ENCODE measurements around the gene KLHL40.

KLHL40 gene, protein sequence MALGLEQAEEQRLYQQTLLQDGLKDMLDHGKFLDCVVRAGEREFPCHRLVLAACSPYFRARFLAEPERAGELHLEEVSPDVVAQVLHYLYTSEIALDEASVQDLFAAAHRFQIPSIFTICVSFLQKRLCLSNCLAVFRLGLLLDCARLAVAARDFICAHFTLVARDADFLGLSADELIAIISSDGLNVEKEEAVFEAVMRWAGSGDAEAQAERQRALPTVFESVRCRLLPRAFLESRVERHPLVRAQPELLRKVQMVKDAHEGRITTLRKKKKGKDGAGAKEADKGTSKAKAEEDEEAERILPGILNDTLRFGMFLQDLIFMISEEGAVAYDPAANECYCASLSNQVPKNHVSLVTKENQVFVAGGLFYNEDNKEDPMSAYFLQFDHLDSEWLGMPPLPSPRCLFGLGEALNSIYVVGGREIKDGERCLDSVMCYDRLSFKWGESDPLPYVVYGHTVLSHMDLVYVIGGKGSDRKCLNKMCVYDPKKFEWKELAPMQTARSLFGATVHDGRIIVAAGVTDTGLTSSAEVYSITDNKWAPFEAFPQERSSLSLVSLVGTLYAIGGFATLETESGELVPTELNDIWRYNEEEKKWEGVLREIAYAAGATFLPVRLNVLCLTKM

GRCh38 chr3:42685363-42685881 is at the start of gene KLHL40:
KLHL40 (plus strand) TSS chr3:42685537; CDS start chr3:42685619, 82 bp downstream.
- no peak for DNase-seq

DNA sequence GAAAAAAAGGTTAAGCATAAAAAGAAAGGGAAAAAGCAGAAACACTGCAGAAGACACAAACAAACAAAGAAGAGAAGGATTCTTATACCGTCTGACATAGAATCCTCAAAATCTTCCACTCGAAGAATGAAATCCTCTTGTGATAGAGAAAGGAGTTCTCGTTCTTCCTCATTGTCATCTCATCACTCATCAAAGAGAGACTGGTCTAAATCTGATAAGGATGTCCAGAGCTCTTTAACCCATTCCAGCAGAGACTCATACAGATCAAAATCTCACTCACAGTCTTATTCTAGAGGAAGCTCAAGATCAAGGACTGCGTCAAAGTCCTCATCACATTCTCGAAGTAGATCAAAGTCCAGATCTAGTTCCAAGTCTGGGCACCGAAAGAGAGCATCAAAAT is 48.3 kb upstream of the KLHL40 start:
- no peak for DNase-seq

DNA sequence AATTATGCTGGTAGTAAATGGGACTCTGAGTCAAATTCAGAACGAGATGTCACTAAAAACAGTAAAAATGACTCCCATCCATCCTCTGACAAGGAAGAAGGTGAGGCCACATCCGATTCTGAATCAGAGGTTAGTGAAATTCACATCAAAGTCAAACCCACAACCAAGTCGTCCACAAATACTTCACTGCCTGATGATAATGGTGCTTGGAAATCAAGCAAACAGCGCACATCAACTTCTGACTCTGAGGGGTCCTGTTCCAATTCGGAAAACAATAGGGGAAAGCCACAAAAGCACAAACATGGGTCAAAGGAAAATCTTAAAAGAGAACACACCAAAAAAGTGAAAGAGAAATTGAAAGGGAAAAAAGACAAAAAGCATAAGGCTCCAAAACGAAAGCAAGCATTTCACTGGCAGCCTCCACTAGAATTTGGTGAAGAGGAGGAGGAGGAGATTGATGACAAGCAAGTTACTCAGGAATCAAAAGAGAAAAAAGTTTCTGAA is 46.9 kb upstream of the KLHL40 start:
- no peak for DNase-seq

GRCh38 chr3:42639192-42639591 is 46.1 kb upstream of the KLHL40 start:
- no peak for DNase-seq

GRCh38 chr3:42640129-42640528 is 45.2 kb upstream of the KLHL40 start:
- DNase-seq: no peak

DNA sequence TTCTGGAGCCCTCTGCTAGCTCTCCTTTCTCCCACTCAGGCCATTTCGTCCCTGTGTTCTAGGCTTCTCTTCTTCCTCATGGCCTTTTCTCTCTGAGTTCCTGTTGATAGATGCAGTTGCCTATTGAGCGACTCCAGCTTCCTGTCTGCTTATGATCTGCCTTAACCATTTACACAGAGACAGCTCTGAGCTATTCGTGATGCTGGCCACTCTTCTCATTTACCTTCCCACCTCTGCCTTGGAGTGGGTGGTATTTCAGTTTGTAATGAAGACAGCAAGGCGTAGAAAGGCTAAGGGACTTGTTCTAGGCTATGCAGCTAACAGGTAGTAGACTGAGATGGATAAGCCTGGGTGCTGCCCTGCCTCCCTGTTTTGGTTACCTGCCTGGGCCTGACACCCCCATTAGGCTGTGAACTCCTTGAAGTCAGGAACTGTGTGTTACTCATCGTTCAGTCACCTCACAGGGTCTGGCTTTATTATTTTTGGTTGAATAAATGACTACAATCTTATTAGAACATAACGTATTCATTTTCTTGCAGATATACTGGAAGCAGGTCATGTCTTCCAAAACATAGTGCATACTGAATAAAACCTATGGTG is 44.5 kb upstream of the KLHL40 start:
- no peak for DNase-seq

- no peak for DNase-seq
Observed at GRCh38 chr3:42647821-42648459, 37.4 kb upstream of the KLHL40 start.

DNA sequence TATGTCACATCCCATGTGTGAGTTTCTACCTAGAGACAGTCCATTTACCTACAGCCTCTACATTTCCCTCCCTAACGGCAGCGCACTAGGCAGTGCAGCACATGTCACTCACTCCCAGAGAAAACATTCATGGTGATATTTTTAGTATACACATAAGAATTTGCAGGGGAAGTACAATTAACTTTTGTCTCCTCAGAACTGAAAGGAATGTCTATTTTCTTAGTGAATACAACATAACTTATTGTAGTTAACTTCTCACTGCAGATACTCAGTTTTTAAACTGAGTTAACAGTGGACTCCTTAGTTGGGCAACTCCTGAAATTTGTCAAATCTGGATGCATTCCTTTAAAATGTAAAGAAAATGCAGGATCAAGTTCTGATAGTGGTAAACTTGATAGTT is 36.3 kb upstream of the KLHL40 start:
- no peak for DNase-seq

DNA sequence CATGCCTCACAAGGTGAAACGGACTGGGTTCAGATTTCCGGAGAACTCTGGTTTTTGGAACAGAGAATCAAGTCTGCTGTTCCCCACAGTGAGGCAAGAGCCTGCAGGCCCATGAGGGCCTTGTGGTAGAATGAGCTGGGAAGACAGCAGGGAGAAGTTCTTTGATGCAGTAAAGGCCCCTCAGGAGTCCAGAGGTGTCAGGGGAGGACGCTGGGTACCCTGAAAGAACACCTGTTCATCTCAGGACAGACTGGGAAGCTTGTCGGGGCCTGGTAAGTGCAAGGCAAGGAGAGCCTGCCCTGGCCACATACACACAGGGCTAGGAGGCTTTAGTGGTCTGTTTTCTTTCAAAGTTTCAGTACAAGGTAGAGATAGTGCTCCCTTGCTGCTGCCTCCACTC is 35.6 kb upstream of the KLHL40 start:
- no peak for DNase-seq

DNA sequence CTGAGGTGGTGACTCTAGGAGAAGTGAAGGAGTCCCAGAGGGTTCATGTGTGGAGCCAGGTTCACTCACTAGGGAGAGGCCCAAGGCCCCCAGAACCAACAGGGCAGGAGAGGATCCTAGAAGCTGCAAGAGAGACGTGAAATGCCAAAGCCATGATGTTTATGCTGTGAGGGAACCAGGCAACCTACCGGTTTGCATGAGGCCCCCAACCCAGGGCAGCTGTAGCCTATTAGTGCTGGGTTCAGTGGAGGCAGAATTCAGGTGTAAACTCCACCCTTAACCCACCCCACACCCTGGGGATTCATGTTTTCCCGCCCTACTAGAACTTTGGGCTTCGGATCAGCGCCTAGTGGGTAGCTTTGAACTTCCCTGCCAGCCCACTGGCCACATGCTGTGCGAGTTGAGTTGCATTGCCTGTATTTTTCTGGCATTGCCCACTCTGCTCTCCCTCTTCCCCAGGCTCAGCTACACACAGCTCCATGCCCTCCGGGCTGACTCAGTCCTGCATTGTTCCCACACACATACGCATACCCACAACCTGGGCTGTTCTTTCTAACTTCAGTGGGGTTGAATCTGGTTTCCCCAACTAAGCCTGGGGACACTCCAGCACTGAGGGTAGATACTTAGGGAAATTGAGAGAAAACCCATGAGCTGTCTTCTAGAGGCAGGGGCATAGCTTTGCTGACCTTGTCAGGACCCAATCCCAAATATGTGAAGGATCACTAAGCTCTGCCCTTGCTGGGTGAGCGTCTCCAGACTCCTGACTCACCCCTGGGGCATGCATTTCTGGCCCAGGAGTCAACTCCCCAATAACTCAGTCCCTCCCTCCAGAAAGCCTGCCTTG is 33.9 kb upstream of the KLHL40 start:
- no peak for DNase-seq

DNA sequence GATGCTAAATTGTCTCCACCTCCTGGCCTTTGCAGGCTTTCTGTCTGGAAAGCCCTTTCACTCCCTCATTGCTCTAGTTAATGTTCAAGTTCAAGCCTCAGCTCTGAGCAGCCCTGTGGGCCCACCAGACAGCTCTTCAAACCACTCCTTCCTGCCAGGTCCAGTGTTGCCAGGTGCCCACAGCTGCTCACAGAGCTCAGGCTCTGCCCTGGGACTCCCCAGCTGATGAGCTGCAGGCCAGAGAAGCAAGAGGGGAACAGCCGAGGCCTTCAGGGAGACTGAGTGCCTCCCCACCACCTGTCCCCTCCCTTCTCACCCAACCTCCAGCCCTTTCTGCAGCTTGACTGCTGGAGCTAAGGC is 33.1 kb upstream of the KLHL40 start:
- no peak for DNase-seq

DNA sequence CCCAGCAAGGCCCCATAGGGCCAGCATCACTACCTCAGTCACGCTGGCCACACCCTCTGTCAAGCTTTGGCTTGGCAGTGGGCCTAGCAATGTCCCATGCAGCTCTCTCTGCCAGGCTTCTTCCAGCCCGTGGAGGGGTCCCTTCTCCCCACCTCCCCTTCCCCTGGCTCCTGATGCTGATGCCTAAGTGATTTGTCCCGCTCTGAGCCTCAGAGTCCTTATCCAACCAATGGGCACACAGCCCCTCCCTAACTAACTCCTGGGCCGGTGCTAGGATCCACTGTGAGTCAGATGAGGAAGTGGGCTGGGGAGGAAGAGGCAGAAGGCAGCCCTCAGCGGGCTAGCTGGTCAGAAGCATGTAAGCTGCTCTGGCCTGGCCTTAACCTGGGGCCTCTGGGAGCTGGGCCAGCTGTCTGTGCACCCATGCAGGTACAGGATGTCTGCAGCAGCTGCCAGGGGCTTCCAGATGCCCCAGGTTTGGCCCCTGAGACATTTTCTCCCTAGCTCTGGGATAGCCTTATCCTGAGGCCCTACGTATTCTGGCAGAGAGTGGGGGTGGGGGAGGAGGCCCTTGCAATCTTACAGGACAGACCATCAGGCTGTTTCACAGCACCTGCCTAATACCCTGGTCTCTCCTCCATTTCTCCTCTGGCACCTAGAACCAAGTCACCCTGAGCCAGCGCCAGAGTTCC is 32.6 kb upstream of the KLHL40 start:
- peak; percentile 92 to 95 for DNase-seq

- DNase-seq: no peak
Observed at GRCh38 chr3:42653303-42653559, 32.1 kb upstream of the KLHL40 start.

GRCh38 chr3:42653560-42654330 is 31.6 kb upstream of the KLHL40 start, which contains the start of gene ZBTB47:
ZBTB47 (plus strand) TSS chr3:42653697; CDS start chr3:42658356, 4,659 bp downstream.
- DNase-seq: peak; percentile 41 to 50

GRCh38 chr3:42654331-42655201 is 30.8 kb upstream of the KLHL40 start:
- DNase-seq: peak; percentile 41 to 50

DNA sequence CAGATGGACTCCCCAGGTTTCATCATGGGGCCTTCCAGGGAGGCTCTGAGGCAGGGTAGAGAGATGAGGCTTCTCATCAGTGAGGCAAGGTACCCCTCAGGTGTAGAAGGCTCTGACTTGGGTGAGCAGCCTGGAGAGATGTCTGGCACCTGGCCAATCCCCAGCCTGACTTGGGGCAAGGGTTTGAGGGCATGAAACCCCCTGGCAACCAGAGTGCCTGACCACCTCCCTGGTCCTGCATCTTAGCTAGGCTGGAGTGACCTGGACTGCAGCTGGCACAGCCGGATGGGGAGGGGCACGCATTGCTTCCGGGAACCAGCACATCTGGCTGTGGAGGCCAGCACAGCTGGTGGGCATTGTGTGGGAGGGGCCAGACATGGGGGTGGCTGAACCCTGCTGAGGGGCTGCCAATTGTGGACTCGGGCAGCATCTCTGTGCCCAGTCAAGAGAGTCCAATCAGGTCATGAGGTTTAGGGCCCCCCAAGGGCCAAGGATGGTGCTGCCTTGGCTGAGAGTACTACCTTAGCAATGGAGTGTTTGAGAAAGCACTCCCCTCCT is 29.9 kb upstream of the KLHL40 start:
- DNase-seq: no peak

DNA sequence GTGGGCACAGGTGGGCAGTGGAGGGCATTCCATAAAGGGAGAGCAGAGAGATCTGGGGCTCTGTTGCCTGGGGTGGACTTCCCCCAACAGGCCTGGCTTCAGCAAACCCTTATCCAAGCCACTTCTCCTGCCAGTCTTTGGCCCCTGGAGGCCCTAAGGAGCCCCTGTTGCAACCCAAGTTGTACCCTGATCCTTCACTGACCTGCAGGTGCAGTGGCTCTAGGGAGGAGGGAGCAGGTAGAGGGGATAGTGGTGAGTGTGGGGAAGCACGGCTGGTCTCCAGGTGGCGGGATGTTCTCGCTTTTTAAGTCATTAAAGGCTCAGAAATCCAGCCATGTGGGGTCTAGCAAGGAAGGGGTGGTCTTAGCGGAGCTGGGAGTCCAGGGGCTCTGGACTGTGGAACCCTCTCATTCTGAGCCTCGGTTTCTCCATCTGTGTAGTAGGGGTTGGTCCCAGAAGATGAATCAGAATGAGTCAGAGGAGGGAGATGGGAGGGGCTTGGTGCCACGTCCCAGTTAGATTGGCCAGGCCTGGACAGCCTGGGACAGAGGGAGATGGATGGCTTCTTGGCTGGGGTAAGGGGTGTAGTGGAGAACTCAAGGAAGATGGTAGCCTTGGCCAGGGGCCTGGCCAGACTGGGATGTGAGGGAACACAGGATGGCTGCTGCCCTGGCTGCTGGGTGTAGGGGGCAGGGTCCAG is 29.2 kb upstream of the KLHL40 start:
- no peak for DNase-seq

DNA sequence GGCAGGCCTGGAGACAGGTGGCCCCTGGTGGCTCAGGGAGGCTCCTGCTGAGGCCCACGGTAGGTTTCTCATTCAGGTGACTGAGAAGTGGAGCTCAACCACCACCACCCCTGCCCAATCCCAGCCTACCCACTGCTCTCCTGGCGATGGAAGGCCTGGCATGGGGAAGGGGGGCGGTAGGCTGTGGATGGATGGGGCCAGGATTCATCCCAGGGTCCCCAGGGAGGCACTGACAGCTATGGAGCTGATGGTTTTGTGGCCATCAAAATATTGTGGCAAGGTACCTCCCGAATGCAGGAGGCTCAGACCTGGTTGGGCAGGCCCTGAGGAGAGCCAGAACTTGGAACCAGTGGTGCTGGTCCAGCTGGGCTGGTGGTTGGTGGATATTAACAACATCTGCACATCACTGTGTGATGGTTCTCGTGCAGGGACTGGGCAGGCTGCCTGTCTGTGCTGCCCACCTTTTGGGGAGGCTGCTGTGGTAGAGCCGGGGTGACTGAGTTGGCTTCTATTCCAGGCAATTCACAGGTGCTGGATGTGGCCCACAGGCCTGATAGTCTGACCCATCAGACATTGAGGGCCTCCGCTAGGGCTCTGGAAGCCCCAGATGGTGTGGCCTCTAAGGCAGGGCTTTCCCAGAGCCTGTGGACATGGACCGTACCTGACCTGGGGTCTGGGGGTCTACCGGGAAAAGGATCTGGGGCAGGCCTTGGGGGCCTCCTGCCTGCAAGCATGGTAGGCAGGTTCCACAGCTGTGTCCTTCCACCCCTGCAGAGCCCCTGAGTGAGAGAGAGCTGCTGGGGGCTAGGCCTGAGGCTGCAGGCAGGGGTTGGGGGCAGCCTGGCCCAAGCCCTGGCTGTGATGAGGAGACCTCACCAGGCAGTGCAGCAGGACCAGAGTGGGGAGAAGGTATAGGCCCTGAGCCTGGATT is 28.4 kb upstream of the KLHL40 start:
- DNase-seq: no peak

Data from AML-193 (cell line).